ENCODE data around the gene CTBP2.

GRCh38 chr10:125087191-125087896 lies 73.0 kb downstream of the CTBP2 start:
- TF ChIP-seq CTCF (IDR thresholded peaks at IDR 0.05; ENCODE audit: low read length), result no peak
- no peak for TF ChIP-seq EZH2phosphoT487 (IDR thresholded peaks at IDR 0.05; ENCODE audit: low read length)

All from MM.1S (cell line).